ENCODE results near the gene UBTF. TPM values are rescaled to one million over a fixed set of nuclear protein-coding genes. Genes with fewer than 3 reads are reported as not detected.
A peak's percentile ranks its signal among the peaks of the same experiment; 100 is the strongest.

Gene UBTF, protein sequence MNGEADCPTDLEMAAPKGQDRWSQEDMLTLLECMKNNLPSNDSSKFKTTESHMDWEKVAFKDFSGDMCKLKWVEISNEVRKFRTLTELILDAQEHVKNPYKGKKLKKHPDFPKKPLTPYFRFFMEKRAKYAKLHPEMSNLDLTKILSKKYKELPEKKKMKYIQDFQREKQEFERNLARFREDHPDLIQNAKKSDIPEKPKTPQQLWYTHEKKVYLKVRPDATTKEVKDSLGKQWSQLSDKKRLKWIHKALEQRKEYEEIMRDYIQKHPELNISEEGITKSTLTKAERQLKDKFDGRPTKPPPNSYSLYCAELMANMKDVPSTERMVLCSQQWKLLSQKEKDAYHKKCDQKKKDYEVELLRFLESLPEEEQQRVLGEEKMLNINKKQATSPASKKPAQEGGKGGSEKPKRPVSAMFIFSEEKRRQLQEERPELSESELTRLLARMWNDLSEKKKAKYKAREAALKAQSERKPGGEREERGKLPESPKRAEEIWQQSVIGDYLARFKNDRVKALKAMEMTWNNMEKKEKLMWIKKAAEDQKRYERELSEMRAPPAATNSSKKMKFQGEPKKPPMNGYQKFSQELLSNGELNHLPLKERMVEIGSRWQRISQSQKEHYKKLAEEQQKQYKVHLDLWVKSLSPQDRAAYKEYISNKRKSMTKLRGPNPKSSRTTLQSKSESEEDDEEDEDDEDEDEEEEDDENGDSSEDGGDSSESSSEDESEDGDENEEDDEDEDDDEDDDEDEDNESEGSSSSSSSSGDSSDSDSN
- 100 to 1,000 TPM in 1 of 12 donors, 10 to 100 TPM in 10, not detected in 1; 54.5 to 112 (median 71.6) TPM for polyA plus RNA-seq (ENCODE audit: insufficient read length in 12 of 12)
- long read RNA-seq, donor 1, partial matches to known transcripts = 10 of 16 reads
- long read RNA-seq, donor 1, other reads (novel, unspliced or antisense) = 0 of 16 reads
- long read RNA-seq, donor 2, partial matches to known transcripts = 5 of 8 reads
- long read RNA-seq, donor 2, other reads (novel, unspliced or antisense) = 0 of 8 reads
- long read RNA-seq, donor 3, full-length matches to known transcripts = 2 of 2 reads
- long read RNA-seq, donor 3, partial matches to known transcripts = 0 of 2 reads
- long read RNA-seq, donor 3, other reads (novel, unspliced or antisense) = 0 of 2 reads
- long read RNA-seq, donor 4, partial matches to known transcripts = 0 of 3 reads
- long read RNA-seq, donor 4, other reads (novel, unspliced or antisense) = 0 of 3 reads
- long read RNA-seq, donor 5, full-length matches to known transcripts = 7 of 19 reads
- long read RNA-seq, donor 5, partial matches to known transcripts = 12 of 19 reads
- long read RNA-seq, donor 5, other reads (novel, unspliced or antisense) = 0 of 19 reads
- long read RNA-seq, donor 6, full-length matches to known transcripts = 5 of 12 reads
- long read RNA-seq, donor 6, partial matches to known transcripts = 7 of 12 reads
- long read RNA-seq, donor 6, other reads (novel, unspliced or antisense) = 0 of 12 reads
- long read RNA-seq, donor 7, full-length matches to known transcripts = 1 of 1 reads
- long read RNA-seq, donor 7, partial matches to known transcripts = 0 of 1 reads
- long read RNA-seq, donor 7, other reads (novel, unspliced or antisense) = 0 of 1 reads
- long read RNA-seq, donor 8, full-length matches to known transcripts = 6 of 14 reads
- long read RNA-seq, donor 8, partial matches to known transcripts = 8 of 14 reads
- long read RNA-seq, donor 8, other reads (novel, unspliced or antisense) = 0 of 14 reads
- long read RNA-seq, donor 9, partial matches to known transcripts = 18 of 20 reads
- long read RNA-seq, donor 9, other reads (novel, unspliced or antisense) = 0 of 20 reads
- long read RNA-seq, donor 10, full-length matches to known transcripts = 3 of 3 reads
- long read RNA-seq, donor 10, partial matches to known transcripts = 0 of 3 reads
- long read RNA-seq, donor 10, other reads (novel, unspliced or antisense) = 0 of 3 reads
- long read RNA-seq, donor 11, full-length matches to known transcripts = 6 of 13 reads
- long read RNA-seq, donor 11, partial matches to known transcripts = 7 of 13 reads
- long read RNA-seq, donor 11, other reads (novel, unspliced or antisense) = 0 of 13 reads

DNA sequence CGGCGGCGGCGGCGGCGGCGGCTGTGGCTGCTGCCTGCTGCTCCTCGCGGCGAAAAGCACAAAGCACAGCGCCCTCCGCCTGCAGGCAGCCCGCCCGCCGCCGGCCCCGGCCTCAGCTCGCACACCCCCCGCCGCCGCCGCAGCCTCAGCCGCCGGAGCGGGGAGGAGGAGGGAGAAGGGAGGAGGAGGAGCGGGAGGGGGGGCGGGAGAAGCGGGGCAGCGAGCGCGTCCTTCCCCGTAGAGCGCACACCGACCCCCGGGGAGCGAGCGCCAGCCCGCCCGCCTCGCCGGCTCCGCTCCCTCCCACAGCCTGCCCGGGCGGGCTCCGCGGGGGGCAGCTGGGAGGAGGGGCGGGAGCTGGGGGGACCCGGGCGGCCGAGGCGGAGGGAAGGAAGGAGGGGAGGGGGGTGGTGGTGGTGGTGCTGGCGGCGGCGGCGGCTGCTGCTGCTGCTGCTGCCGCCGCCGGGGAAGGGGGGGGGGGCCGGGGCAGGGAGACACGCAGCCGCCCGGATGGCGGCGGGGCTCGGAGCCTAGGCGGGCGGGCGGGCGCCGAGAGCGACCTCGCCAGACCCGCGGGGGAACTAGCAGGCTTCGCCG is at the start of gene UBTF:
TSS of gene UBTF (minus strand) at position 60 of the 597 bp plus-strand sequence. CDS start 1,446 bp downstream, outside the sequence.
- peak; percentile 59 for DNase-seq

DNA sequence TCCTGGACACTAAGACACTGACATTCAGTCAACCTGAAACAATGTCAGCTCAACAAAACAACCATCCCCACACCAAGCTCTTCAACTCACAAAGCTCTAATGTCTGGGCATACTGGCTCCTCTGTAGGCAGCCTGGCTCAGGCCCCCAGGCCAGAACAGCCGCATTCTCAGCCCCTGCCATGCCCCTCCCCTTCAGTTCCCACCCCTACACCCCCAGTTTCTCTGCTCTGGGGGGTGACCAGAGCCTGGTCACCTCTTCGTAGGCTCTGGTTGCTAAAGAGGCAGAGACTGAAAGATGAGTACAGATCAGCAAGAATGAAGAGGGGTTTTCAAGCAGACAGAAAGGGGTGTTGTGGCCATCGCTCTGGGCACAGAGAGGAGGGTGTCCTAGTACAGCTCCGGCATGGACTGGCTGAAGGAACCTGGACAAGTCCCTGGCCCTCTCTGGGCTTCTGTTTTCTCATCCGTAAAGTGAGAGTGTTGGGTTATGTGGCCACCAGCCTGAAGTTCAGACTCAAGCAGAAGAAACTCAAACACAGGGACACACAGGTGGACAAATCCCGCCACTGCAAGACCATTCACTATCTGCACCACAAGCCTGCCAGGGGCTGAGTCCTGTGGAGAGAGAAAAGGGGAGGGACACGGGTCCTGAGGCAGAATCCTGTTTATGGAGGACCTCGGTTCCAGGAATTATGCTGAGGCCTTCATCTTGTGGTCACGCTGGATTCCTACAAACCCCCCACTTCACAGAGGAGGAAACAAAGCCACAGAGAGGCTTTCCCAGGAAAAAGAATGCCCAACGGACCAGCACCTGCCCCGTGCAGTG is 49.4 kb upstream of the UBTF start:
- no peak for DNase-seq

DNA sequence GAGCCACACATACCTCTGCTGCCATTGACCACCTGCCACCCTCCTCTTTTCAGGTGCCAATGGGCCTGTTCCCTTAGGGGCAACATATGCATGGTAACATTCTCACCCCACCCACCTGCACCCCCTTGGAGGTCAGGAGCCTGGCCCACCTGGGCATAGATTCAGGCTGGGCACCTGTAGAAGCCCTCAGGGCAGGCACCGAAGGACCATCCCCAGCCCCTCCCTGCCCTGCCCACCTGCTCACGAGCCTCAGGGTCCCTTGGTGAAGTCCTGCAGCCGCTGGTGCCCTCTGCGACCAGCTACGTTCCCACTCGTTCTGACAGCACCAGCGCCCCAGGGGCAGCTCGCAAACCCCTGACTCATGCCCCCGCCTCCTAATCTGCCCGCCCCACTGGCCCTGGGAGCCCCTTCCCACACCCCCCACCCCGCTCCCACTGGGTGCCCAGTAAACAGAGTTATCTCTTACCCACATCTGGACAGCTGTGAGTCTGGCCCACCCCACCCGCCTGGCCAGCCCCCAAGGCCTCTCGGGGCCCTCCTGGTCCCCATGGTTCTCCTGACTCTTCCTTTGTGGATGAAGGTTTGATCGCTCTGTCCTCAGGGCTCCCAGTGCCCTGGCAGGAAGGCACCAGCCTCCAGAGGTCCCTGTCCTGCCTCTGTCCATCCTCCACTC is 48.5 kb upstream of the UBTF start, which contains the start of gene SLC4A1:
TSS of gene SLC4A1 (minus strand) at position 318 of the 673 bp plus-strand sequence. CDS start 5,269 bp downstream, outside the sequence.
- no peak for DNase-seq

DNA sequence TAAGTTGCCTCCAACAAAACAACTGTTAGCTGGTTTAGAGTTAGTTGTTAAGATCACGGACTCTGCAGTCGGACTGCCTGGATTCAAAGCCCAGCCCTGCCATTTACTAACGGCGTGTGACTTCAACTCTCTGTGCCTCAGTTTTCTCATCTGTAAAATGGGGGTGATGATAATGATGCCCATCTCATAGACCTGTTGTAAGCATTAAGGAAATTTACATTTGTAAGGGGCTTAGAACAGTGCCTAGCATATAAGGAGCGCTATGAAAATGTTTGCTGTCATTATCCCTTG is 47.6 kb upstream of the UBTF start:
- no peak for DNase-seq

DNA sequence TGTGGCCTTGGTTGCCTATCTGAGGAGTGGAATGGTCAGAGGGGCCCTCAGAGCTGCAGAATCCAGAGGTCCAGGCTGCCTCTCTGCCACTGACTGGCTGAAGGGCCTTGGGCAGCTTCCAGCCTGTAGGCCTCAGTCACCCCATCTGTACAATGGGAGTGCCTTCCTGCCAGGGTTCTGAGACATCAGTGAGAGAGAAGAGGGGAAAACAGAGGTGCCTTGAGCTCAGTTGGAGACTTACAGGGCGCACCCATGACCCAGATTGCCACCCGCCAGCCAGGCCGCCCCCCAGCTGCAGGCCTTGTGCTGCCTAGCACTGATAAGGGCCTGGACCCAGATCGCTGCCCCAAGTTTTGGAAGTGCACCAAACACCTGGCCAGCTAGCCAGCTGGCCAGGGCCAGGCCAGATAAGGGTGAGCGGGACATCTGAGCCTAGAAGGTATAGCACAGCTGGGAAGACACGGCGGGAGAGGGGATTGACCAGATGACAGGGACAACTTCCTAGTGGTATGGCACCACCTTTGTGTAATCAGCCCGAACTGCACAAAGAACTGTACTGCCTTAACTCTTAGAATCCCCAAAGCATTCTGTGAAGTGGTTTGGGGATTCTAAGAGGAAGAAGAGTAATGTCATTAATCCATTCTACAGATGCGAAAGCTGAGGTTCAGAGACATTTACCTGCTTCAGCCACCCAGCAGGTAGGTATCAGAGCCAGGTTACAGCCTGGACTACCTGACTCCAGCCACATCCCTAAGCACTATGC is 47.1 kb upstream of the UBTF start:
- no peak for DNase-seq

DNA sequence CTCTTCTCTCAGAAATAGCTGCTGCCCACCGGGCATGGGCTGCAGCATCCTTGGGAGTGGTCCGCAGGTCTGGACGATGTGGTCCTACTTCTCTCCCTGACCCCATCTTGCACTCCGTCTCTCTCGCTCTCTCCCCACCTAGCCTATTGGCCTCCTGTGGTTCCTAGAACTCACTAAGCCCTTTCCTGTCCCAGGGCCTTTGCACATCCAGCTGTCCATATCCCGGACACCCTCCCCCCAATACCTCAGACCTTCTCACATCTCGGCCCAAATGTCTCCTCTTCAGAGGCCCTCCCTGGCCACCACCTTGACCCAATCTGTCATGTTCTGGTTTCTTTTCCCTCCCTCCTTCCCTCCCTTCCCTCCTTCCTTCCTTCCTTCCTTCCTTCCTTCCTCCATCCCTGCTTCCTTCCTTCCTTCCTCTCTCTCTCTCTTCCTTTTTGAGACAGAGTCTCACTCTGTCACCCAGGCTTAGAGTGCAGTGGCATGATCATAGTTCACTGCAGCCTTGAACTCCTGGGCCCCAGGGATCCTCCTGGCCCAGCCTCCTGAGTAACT is 43.9 kb upstream of the UBTF start:
- no peak for DNase-seq

DNA sequence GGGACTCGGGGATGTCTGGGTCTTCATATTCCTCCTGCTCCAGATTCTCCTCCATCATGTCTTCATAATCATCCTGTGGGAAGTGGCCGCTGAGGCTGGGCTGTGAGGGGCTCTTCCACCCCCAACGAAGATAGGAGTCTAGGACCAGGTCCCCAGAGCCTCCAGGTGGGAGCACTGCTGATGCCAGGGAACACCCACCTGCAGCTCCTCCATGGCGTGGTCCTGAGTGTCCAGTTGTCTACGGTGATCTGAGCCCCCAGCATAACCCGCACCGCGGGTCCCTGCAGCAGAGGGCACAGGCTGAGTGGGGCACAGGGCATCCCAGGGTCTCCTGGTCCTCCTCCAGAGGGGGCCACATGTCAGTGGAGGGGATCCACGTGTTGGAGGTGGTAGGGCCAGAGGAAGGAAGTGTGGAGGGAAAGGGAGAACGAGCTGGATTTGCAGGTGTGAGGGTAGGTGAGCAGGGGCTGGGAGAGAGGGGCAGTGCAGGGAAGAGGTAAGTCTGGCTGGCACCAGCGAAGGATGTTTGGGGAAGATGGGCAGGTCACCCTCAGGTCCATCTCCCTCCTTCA is 43.3 kb upstream of the UBTF start:
- DNase-seq = no peak

DNA sequence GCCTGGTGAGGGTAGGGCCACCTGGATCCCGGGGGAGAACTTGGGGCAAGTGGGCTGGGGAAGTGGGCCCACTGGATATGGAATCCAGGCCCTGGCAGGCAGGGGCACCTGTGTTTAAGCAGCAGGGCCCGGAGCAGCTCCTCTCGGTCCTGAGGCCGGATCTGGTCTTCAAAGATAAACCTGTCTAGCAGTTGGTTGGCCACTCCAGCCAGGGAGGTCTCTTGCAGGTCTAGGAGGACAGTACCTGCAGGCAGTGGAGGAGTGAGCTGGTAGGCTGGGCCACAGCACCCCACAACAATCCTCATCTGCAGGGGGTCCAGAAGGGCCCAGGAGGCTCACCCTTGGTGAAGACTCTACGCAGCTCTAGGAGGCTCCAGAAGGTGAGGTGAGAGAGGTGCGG is 40.8 kb upstream of the UBTF start:
- DNase-seq = no peak

DNA sequence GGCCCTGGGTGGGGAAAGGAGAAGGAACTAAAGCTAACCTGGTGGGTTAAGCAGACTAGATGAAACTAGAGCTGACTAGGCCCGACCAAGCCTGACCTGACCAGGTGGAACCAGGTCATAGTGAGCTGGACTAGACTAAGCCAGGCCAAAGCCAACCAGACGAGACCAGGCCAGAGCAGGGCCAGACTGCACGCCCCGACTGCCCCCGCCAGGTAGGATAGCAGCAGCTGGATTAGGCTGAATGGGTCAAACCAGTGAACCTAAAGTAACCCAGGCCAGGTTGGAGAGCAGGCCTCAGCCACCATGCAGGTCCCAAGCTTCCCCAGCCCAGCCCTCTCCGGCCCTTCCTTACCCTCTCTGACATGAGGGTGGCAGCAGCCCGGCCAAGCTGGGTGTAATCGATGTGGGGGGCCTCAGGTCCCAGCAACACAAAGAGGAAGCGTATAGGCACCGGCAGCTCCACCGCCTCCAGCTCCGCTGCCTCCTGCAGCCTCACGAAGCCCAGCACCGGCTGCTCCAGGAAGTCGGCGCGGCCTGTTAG is 39.4 kb upstream of the UBTF start:
- no peak for DNase-seq

DNA sequence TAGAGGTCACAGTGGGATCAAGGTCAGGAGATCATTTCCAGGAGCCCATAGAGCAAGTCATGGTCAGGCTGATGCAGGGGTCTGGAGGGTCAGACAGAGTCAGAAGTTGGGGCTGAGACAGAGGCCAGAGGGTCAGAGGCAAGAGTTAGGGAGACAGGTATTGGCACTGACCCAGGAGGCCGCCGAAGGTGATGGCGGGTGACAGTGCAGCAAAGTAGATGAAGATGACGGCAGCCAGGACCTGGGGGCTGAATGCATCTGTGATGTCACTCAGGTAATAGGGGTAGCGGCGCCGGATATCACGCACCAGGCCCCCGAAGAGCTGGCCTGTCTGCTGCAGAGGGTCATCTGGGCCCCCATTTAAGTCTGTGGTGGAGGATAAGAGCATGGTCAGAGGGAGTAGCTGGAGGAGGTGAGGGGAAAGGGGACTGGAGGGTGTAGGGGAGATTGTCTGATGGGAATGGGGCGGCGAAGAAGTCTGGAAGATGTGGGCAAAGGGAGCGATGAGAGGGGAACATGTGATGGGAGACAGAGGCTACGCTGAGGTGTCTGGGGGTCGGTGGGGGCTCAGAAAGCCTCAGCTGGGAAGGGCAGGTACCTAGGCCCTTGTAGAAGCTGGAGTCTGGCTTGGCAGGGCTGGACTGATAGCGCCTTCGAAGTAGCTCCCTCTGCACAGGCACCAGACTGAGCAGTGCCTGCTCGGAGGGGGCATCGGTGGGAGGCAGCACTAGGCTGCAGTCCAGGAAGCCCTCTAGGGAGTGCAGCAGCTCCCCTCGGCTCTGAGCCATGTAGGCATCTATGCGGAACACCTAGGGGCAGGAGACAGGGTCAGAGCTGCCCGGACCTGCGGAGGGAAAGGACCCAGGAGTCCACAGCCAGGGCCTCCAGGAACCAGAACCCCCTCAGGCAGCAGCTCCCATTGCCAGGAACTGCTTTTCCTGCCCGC is 38.6 kb upstream of the UBTF start:
- no peak for DNase-seq

DNA sequence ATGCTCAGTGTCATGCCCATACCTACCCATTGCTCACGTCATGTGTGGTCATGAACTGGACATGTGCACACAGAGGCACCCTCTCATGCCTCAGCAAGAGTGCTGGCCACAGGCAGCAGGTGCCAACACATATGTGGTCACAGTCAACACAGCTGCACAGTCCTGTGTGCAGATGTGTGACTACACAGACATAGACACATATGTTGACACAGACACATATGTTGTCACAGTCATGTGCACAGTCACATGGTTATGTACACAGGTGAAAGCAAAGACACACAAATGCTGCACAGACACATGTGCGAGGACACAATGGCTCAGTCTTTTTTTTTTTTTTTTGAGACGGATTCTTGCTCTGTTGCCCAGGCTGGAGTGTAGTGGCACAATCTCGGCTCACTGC is 37.2 kb upstream of the UBTF start:
- no peak for DNase-seq

DNA sequence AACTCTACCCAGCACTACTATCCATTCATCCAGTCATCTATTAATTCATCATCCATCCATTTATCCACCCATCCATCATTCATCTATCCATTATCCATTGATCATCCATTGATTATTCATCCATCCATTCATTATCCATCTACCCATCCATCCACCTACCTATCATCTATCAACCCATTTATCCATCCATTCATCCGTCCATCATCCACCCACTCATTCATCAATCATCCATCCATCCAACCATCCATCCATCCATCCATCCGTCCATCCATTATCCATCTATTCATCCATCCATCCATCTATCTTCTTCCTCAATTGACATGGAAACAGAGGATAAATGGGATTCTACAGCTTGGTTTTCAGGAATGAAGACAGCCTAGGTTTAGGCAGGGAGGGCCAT is 36.4 kb upstream of the UBTF start:
- no peak for DNase-seq

DNA sequence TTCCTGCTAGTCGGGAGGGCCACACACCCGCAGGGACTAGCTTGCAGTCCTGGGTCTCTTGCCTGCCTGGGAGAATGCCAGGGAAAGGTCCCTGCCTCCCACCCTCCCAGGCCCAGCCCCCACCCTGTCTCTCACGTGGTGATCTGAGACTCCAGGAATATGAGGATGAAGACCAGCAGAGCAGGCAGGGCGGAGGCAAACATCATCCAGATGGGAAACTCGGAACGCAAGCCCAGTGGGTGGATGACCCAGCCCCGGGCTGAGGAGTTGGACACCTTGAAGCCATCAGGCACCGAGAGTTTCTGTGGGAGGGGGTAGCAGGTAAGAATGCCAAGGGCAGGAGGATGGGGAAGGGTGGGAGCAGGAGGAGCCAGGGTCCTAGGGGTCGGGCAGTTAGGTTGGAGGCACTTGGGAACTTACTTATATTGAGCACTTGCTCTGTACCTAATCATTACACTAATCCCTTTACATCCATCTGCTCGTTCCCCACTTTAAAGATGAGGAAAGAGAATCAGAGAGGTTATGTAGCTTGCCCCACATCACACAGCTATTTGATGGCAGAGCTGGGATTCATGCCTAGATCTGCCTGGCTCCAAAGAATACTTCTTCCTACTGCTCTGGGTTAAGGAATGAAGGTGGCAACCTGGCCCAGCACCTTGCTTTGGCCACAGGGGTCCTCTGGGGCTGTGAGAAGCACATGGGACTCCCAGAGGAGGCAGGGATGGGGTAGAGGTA is 35.1 kb upstream of the UBTF start:
- no peak for DNase-seq

DNA sequence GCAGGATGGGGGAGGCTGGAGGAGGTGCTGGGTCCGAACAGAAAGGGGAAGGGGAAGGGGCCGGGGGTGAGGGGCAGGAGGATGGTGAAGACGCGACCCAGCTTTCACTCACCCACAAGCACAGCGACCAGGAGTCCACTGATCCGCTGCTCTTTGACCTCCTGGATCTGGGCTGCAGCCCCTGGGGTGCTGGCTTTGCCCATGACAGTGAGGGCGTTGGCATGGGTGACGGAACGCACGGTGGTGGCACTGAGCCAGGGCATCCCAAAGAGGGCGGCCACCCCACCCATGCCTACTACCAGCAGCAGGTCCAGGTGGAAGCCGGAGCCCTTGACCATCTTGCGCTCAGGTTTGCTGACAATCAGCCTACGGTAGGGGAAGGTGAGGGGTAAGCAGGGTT is 33.5 kb upstream of the UBTF start:
- no peak for DNase-seq

DNA sequence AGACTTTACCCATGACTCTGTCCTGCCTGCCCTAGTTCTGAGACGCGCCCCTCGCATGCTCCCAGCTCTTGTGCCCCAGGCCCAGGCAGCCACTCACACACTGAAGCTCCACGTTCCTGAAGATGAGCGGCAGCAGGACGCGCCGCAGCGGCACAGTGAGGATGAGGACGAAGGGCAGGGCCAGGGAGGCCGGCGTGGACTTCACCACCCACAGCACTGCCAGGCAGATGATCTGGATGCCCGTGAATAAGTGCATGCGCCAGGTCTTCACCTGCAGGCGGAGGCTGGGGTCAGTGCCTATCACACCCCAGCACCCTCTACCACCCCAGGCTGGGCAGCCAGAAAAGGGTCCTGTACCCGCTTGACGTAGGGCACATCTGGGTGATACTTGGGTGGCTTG is 31.6 kb upstream of the UBTF start:
- DNase-seq = no peak
